GM18873 (cell line): ENCODE data around the gene NUCB1.
"Not testable (repeated sequence)": the region's sequence is repeated elsewhere in the genome, so short reads cannot be mapped to it uniquely, and the experiment has no call there.

Experiments
- ATAC-seq: cut with Tn5 transposase; IDR thresholded peaks from one replicate; pipeline ENCODE4 v1.9.1; 2021; ENCODE audit warnings: mild to moderate bottlenecking, moderate library complexity, moderate number of reproducible peaks; ENCODE audit not compliant: unreplicated experiment, low FRiP score

The NUCB1 gene

GRCh38 chr19:48900477-48901406, 630 bp downstream of the NUCB1 start:
- ATAC-seq = no peak

DNA sequence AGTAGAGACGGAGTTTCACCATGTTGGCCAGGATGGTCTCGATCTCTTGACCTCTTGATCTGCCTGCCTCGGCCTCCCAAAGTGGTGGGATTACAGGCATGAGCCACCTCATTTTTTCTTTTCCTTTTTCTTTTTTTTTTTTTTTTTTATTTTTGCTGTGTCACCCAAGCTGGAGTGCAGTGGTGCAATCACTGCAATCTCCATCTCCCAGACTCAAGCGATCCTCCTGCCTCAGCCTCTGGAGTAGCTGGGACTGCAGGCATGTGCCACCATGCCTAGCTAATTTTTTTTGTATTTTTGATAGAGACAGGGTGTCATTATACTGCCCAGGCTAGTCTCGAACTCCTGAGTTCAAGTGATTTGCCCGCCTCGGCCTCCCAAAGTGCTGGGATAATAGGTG, 2.2 kb downstream of the NUCB1 start:
- not testable (repeated sequence) for ATAC-seq

GRCh38 chr19:48903788-48904187, 3.7 kb downstream of the NUCB1 start:
- not testable (repeated sequence) for ATAC-seq

DNA sequence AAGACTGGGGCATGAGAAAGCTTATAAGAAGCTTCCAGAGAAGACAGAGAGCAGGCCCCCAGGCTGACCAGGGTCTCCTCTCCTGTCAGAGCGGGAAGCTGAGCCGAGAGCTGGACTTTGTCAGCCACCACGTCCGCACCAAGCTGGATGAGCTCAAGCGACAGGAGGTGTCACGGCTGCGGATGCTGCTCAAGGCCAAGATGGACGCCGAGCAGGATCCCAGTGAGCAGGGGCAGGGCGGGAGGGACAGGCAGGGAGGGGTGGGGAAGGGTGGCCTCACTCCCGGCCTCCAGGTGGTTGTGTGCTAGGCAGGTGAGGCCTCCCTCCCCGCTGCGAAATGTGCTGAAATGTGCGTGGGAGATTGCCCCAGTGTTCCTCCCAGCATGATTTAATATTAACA, 5.6 kb downstream of the NUCB1 start:
- ATAC-seq = no peak

DNA sequence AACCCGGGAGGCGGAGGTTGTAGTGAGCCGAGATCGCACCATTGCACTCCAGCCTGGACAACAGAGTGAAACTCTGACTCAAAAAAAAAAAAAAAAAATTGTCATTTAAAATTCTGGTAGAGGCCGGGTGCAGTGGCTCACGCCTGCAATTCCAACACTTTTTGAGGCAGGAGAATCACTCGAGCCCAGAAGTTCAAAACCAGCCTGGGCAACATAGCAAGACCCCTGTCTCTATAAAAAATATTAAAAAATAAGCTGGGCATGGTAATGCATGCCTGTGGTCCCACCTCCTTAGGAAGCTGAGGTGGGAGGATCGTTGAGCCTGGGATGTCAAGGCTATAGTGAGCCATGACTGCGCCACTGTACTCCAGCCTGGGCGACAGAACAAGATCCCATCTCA, 6.2 kb downstream of the NUCB1 start:
- no peak for ATAC-seq

GRCh38 chr19:48907671-48908070, 7.6 kb downstream of the NUCB1 start:
- ATAC-seq = no peak

GRCh38 chr19:48909424-48910077, 9.4 kb downstream of the NUCB1 start:
- ATAC-seq = not testable (repeated sequence)

DNA sequence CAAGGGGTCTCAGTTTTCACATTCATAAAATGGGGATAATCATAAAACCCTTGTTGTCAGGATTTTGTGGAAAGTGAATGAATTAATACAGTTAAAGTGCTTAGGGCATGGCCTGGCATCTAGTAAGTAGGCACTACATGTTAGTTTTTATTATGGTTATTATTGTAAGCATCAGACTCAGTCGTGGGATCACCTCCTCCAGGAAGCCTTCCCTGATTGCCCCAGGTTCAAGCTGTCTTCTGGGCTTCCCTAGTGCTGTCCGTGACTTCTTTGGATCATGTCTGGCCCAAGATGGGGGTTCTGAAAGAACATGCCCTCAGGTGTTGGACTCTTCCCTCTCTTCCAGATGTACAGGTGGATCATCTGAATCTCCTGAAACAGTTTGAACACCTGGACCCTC, 10.7 kb downstream of the NUCB1 start:
- ATAC-seq = no peak

DNA sequence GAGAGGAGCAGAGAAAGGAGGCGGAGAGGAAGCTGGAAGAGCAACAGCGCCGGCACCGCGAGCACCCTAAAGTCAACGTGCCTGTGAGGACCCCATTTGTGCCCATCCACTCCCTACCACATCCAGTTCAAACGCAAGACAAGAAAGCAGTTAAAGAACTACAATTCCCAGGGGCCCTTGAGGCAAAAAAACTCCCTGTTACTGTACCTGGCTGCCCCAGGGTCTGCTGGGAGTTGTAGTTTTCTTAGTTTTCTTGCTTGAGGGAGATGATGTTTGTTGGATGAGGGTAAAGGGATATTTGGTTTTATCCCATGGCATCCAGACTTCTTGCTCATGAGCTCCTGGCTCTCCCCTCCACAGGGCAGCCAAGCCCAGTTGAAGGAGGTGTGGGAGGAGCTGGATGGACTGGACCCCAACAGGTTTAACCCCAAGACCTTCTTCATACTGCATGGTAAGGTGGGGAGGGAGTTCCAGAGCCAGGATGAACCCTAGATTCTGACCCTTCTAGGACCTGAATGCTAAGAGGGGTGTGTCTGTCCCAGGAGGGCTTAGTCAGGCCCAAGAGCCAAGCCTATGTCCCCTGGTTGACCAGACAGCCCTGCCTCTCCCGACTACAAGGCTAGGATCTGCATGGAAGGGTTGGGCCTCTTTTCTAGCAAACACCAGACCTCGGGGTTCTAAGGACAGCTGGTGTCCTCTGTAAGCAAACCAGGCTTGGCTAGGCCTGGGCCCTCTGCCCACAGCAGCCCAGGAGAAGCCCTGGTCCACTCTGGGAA, 13.2 kb downstream of the NUCB1 start:
- no peak for ATAC-seq

GRCh38 chr19:48914181-48914580, 14.1 kb downstream of the NUCB1 start:
- ATAC-seq = no peak

DNA sequence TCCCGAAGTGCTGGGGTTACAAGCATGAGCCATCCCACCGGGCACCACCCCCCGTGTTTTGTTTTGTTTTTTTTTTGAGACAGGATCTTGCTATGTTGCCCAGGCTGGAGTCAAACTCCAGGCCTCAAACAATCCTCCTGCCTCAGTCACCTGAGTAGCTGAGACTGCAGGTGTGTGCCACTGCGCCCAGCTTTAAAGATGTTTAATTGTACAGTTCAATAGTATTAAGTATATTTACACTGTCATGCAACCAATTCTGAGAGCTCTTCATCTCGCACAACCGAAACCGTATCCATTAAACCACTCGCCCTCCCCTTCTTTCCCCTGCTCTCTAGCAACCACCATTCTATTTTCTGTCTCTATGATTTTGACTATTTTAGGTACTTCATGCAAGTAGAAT, 15.6 kb downstream of the NUCB1 start:
- ATAC-seq = no peak

- ATAC-seq = no peak
Measured at GRCh38 chr19:48918071-48918470, 18.0 kb downstream of the NUCB1 start.

DNA sequence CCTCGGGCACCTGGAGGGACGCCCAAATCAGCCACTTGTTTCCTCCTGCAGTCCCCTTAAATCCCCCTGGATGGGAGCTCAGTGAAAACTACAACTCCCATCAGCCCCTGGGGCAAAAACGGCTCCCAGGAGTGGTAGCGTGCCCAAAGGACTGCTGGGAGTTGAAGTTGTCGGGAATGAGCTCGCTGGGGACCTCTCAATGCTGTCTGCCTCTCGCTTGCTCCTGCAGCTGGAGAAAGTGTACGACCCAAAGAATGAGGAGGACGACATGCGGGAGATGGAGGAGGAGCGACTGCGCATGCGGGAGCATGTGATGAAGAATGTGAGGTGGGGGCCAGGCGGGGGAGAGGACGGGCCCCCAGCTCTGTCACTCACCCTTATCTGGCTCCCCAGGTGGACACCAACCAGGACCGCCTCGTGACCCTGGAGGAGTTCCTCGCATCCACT, 18.7 kb downstream of the NUCB1 start:
- ATAC-seq = no peak

DNA sequence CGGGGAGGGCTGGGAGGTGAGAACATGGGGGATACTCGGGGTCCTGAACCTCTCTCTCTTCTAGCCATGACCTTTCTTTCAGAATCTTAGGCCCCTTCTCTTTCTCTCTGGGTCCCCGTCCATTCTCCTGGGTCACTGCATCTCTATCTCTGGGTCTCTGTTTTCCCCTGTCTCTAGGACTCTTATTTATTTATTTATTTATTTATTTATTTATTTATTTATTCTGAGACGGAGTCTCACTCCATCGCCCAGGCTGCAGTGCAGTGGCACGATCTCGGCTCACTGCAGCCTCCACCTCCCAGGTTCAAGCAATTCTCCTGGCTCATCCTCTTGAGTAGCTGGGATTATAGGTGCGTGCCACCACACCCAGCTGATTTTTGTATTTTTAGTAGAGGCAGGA, 19.2 kb downstream of the NUCB1 start:
- ATAC-seq = not testable (repeated sequence)

DNA sequence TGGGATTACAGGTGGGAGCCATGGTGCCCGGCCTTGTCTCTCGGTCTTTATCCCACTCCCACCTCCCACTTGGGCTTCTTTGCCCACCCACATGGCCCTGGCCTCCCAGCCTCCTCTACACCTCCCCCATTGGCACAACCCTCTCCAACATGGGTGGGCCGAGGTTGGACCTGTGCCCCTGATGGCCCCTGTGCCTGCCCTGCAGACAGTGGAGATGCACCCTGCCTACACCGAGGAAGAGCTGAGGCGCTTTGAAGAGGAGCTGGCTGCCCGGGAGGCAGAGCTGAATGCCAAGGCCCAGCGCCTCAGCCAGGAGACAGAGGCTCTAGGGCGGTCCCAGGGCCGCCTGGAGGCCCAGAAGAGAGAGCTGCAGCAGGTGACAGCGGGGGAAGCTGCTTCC, 20.8 kb downstream of the NUCB1 start:
- no peak for ATAC-seq

GRCh38 chr19:48921721-48922500, 21.8 kb downstream of the NUCB1 start:
- no peak for ATAC-seq

DNA sequence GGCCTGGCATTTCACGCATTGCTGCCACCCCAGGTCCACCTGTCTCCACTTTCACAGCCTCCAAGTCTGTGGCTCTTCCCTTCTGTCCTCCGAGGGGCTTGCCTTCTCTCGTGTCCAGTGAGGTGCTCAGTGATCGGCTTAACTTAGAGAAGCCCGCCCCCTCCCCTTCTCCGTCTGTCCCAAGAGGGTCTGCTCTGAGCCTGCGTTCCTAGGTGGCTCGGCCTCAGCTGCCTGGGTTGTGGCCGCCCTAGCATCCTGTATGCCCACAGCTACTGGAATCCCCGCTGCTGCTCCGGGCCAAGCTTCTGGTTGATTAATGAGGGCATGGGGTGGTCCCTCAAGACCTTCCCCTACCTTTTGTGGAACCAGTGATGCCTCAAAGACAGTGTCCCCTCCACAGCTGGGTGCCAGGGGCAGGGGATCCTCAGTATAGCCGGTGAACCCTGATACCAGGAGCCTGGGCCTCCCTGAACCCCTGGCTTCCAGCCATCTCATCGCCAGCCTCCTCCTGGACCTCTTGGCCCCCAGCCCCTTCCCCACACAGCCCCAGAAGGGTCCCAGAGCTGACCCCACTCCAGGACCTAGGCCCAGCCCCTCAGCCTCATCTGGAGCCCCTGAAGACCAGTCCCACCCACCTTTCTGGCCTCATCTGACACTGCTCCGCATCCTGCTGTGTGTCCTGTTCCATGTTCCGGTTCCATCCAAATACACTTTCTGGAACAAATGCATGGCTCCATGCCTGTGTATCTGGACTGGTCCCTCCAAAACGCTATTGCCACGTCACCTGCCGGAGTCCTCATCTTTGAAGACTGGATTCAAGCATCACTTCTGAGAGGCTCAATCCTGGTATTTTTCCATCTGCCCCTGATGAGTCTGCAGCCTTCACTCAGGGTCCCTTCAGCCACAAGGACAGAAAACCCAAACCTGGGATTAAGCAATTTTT, 22.7 kb downstream of the NUCB1 start:
- ATAC-seq = no peak

DNA sequence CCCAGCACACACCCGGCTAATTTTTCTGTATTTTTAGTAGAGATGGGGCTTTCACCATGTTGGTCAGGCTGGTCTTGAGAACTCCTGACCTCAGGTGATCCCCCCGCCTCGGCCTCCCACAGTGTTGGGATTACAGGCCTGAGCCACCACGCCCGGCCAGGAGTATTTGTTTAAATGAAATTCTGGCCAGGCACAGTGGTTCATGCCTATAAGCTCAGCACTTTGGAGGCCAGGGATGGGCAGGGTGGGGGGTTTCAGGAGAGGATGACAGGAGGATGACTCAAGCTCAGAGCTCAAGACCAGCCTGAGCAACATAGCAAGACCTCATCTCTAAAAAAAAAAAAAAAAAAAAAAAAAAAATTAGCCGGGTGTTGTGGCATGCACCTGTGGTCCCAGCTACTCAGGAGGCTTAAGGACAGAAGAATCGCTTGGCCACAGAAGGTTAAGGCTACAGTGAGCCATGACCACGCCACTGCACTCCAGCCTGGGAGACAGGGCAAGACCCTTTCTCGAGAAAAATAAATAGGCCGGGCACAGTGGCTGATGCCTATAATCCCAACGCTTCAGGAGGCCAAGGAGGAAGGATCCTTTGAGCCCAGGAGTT, 25.2 kb downstream of the NUCB1 start:
- ATAC-seq = no peak

GRCh38 chr19:48925890-48926289, 25.8 kb downstream of the NUCB1 start:
- ATAC-seq = not testable (repeated sequence)
